ENCODE measurements around the gene KIF25.

DNA sequence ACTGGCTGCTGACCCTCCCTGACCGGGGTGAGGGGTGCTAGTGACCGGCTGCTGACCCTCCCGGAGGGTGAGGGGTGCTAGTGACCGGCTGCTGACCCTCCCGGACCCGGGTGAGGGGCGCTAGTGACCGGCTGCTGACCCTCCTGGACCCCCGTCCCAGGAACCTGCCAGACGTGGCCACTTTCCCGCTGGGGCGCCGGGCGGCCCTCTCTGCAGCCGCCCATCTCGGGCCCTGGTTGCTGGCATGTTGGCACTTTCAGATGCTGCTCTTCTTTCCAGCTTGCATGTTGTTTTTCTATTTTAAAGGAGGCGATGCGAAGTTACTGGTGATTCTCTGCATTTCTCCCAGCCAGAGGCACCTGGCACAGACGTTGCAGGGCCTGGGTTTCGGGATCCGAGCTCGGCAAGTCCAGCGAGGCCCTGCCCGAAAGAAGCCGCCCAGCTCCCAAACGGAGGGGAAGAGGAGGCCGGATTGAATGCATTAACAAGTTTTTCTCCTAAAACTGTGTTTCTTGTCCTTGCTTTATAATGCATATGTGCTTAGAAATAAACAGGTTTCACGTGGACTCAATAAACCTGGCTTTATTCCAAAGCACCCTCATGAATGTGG is 47.2 kb downstream of the KIF25 start:
- TF ChIP-seq, protein P1, sequence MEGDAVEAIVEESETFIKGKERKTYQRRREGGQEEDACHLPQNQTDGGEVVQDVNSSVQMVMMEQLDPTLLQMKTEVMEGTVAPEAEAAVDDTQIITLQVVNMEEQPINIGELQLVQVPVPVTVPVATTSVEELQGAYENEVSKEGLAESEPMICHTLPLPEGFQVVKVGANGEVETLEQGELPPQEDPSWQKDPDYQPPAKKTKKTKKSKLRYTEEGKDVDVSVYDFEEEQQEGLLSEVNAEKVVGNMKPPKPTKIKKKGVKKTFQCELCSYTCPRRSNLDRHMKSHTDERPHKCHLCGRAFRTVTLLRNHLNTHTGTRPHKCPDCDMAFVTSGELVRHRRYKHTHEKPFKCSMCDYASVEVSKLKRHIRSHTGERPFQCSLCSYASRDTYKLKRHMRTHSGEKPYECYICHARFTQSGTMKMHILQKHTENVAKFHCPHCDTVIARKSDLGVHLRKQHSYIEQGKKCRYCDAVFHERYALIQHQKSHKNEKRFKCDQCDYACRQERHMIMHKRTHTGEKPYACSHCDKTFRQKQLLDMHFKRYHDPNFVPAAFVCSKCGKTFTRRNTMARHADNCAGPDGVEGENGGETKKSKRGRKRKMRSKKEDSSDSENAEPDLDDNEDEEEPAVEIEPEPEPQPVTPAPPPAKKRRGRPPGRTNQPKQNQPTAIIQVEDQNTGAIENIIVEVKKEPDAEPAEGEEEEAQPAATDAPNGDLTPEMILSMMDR (conservative IDR thresholded peaks at IDR 0.05; ENCODE audit: low read depth, low read length) = no peak
- no peak for TF ChIP-seq EZH2 (IDR thresholded peaks at IDR 0.05; ENCODE audit: borderline replicate concordance, low read depth, low read length, poor library complexity, severe bottlenecking)
